KMS-11 (cell line): ENCODE data around the gene SPNS3.

ENCODE experiments used
- H2AFZ ChIP-seq: fragments of 200-600 bp; sonication (generic); 2 replicates; pipeline ENCODE4 v1.6.1; 2016; ENCODE audit warnings: antibody characterized with exemption, mixed run types, low read depth
- H3K27ac ChIP-seq: fragments of 200-600 bp; sonication (generic); 2 replicates; pipeline ENCODE4 v1.6.1; 2016; ENCODE audit warnings: mild to moderate bottlenecking, mixed run types
- H3K27me3 ChIP-seq: fragments of 200-600 bp; sonication (generic); 2 replicates; pipeline ENCODE4 v1.6.1; 2017; ENCODE audit warnings: mild to moderate bottlenecking, low read depth, mixed run types, moderate library complexity; ENCODE audit not compliant: insufficient read depth
- H3K36me3 ChIP-seq: fragments of 200-600 bp; sonication (generic); 2 replicates; pipeline ENCODE4 v1.6.1; 2017; ENCODE audit warnings: mild to moderate bottlenecking, mixed run types; ENCODE audit not compliant: insufficient read depth
- H3K4me1 ChIP-seq: fragments of 200-600 bp; sonication (generic); 2 replicates; pipeline ENCODE4 v1.6.1; 2016; ENCODE audit warnings: mild to moderate bottlenecking, low read depth, mixed run types; ENCODE audit not compliant: poor library complexity, severe bottlenecking
- H3K4me2 ChIP-seq: fragments of 200-600 bp; sonication (generic); 2 replicates; pipeline ENCODE4 v1.7.0; 2016; ENCODE audit warnings: mild to moderate bottlenecking, mixed run types
- H3K4me3 ChIP-seq: fragments of 200-600 bp; sonication (generic); IDR thresholded peaks from 2 replicates; pipeline ENCODE4 v1.6.1; 2017; ENCODE audit warnings: low read depth, low read length, mixed read lengths; ENCODE audit not compliant: insufficient read depth
- H3K79me2 ChIP-seq: fragments of 200-600 bp; sonication (generic); 2 replicates; pipeline ENCODE4 v1.6.1; 2016; ENCODE audit warnings: low read depth, mixed run types; ENCODE audit not compliant: insufficient read depth
- H3K9ac ChIP-seq: fragments of 200-600 bp; sonication (generic); 2 replicates; pipeline ENCODE4 v1.6.1; 2016; ENCODE audit warnings: mild to moderate bottlenecking, mixed run types
- H4K20me1 ChIP-seq: fragments of 200-600 bp; sonication (generic); 2 replicates; pipeline ENCODE4 v1.6.1; 2016; ENCODE audit warnings: mild to moderate bottlenecking, mixed run types; ENCODE audit not compliant: insufficient read depth
- TF ChIP-seq, protein P1 (sequence below): fragments of 200-600 bp; sonication (generic); conservative IDR thresholded peaks from 2 replicates; pipeline ENCODE4 v1.6.1; 2017; ENCODE audit warnings: low read depth, mild to moderate bottlenecking, antibody characterized with exemption, low read length, moderate library complexity, mixed read lengths

Gene SPNS3

DNA sequence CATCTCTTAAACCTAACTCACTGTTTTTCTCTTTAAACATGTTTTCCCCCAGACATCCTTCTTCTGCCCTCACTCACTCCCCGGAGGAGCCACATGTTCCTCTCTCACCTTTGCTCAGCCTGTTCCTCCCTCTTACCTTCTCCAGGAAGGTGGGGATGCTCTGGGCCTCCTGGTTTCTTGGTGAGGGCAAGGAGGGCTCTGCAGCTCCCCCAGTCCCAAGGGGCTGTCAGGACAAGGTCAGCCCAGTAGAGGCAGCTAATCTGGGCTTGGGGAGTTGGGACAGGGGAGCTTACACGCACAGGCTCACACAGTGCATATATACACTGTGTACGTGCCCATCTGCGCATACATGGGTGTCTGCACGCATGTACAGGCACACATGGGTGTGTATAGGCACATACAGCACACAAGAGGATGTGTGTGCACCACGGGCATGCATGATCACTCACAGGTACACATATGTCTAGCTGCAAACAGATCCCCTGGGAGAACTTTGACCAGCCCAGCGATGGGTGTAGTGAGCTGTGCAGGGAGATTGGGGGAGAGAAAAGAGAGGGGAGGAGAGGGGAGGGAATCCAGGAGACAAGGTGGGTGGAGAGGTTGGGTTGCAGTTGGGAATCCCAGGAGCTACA lies 28.6 kb upstream of the SPNS3 start:
- H3K27me3 ChIP-seq, result no peaks in the 10 kb centered on the region
- no peaks in the 10 kb centered on the region for H4K20me1 ChIP-seq
- no peak overlapping the region for H3K4me2 ChIP-seq
- H3K79me2 ChIP-seq, result no peaks in the 10 kb centered on the region
- H3K27ac ChIP-seq, result no peak overlapping the region
- TF ChIP-seq, protein P1, sequence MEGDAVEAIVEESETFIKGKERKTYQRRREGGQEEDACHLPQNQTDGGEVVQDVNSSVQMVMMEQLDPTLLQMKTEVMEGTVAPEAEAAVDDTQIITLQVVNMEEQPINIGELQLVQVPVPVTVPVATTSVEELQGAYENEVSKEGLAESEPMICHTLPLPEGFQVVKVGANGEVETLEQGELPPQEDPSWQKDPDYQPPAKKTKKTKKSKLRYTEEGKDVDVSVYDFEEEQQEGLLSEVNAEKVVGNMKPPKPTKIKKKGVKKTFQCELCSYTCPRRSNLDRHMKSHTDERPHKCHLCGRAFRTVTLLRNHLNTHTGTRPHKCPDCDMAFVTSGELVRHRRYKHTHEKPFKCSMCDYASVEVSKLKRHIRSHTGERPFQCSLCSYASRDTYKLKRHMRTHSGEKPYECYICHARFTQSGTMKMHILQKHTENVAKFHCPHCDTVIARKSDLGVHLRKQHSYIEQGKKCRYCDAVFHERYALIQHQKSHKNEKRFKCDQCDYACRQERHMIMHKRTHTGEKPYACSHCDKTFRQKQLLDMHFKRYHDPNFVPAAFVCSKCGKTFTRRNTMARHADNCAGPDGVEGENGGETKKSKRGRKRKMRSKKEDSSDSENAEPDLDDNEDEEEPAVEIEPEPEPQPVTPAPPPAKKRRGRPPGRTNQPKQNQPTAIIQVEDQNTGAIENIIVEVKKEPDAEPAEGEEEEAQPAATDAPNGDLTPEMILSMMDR, result no peak
- H3K36me3 ChIP-seq, result no peaks in the 10 kb centered on the region
- no peaks in the 10 kb centered on the region for H3K4me1 ChIP-seq
- no peak overlapping the region for H3K9ac ChIP-seq
- no peak overlapping the region for H3K4me3 ChIP-seq
- no peak overlapping the region for H2AFZ ChIP-seq

DNA sequence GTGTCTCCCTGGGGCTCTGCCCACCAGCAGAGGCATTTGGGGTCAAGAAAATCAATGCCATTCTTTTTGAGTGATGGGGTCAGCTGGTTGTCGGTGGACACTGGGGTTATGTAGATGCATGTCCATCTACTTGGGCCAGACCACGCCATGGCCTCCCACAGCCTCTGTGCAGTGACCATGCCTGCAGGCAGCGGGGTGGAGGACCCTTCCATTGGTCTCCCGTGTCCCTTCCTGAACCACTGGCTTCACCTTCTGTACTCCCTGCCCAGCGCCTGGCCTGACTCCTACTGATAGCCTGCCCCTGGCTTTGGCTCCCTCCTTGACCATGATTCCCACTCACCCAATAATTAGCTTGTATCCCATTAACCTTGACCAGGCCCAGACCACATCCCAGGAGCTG lies 28.0 kb upstream of the SPNS3 start:
- H2AFZ ChIP-seq, result no peak overlapping the region

DNA sequence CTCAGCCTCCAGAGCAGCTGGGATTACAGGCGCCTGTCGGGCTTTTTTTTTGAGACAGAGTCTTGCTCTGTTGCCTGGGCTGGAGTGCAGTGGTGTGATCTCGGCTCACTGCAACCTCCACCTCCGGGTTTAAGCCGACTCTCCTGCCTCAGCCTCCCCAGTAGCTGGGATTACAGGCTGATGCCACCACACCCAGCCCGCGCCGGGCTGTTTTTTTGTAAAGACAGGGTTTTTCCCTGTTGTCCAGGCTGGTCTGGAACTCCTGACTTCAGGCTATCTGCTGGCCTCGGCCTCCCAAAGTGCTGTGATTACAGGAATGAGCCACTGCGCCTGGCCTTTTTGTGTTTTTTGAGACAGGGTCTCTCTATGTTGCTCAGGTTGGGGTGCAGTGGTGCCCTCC lies 27.4 kb upstream of the SPNS3 start:
- H3K4me3 ChIP-seq, result no peak overlapping the region
- no peak overlapping the region for H3K27ac ChIP-seq
- no peaks in the 10 kb centered on the region for H3K36me3 ChIP-seq
- H3K9ac ChIP-seq, result no peak overlapping the region
- no peaks in the 10 kb centered on the region for H4K20me1 ChIP-seq
- TF ChIP-seq, protein P1, result no peak
- no peaks in the 10 kb centered on the region for H3K4me1 ChIP-seq
- no peak overlapping the region for H3K4me2 ChIP-seq
- H2AFZ ChIP-seq, result no peak overlapping the region
- no peaks in the 10 kb centered on the region for H3K27me3 ChIP-seq
- no peaks in the 10 kb centered on the region for H3K79me2 ChIP-seq

More for the DNA sequence above, 28.0 kb upstream of the SPNS3 start:
- H3K4me2 ChIP-seq, result no peak overlapping the region
- no peaks in the 10 kb centered on the region for H4K20me1 ChIP-seq
- TF ChIP-seq, protein P1, result no peak
- no peak overlapping the region for H3K27ac ChIP-seq
- H3K9ac ChIP-seq, result no peak overlapping the region
- H3K4me1 ChIP-seq, result no peaks in the 10 kb centered on the region
- H3K4me3 ChIP-seq, result no peak overlapping the region
- H3K27me3 ChIP-seq, result no peaks in the 10 kb centered on the region
- no peaks in the 10 kb centered on the region for H3K36me3 ChIP-seq
- no peaks in the 10 kb centered on the region for H3K79me2 ChIP-seq

DNA sequence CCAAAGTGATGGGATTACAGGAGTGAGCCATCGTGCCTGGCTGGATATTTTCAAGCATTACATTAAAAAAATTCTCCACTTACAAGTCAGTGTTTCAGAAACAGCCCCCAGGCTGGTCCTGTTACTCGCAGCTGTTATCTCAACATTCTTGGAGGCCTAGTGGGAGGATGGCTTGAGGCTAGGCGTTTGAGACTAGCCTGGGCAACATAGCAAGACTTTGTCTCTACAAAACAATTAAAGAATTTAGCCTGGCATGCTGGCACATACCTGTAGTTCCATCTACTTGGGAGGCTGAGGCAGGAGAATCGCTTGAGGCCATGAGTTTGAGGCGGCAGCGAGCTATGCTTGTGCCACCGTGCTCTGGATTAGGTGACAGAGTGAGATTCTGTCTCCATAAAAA lies 26.5 kb upstream of the SPNS3 start:
- Histone ChIP-seq H3K36me3 (no peaks in the 10 kb centered on the region), H3K4me1 (no peaks in the 10 kb centered on the region), H2AFZ (no peak overlapping the region), H3K27ac (no peak overlapping the region), H3K79me2 (no peaks in the 10 kb centered on the region), H4K20me1 (no peaks in the 10 kb centered on the region), H3K4me3 (no peak overlapping the region), H3K9ac (no peak overlapping the region), H3K27me3 (no peaks in the 10 kb centered on the region), H3K4me2 (no peak overlapping the region)
- TF ChIP-seq, protein P1, result no peak
